ENCODE data around the gene SCTR. TPM values are rescaled to one million over a fixed set of nuclear protein-coding genes. Genes with fewer than 3 reads are reported as not detected.

SCTR gene
- total RNA-seq = not detected in 2 replicates

GRCh38 chr2:119523952-119524694 is at the start of gene SCTR:
Gene SCTR, minus strand, starts transcription at chr2:119524483. Its CDS starts 257 bp downstream, at chr2:119524226.

DNA sequence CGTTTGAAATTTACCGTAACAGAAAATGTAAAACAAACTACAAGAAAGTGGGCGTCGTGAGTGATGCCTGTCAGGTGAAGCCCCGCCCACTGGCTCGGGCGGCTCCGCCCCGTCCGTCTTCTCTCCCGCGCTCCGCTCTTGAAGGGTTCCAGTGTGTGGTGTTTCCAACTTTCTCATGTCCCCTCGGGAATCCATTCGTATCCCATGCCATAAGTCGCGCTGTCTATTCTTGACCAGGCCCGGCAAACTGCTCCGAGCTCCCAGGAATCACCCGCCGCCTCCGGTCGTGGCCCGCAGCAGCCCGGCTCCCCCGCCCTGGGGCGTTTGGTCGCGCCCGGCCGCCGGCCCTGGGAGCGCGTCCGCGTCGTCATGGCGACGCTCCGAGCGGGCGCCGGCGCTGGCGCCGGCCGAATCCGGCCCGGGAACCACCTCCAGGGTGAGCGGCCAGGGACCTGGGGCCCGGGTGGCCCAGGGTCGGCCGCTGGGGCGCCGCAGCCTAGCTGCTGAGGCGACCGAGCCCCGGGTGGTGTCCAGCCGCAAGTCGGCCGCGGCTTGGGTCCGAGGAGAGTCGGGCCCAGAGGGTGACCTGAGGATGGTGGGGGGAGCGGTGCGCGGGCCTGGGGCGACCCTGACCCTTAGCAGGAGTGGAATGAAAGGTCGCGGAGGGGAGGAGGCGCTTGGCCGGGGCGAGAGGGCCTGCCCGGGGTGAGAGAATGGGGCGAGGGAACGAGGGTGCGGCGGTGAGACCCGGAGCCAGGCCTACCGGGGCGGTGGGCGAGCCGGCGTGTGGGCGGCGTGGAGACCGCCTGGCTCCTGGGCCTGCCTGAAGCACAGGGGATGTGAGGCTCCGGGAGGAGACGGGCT is 20.0 kb upstream of the SCTR start, which contains the start of gene CFAP221:
Gene CFAP221 (plus strand): TSS at position 375 of the 864 bp plus-strand sequence. CDS start 1,683 bp downstream, outside the sequence.

DNA sequence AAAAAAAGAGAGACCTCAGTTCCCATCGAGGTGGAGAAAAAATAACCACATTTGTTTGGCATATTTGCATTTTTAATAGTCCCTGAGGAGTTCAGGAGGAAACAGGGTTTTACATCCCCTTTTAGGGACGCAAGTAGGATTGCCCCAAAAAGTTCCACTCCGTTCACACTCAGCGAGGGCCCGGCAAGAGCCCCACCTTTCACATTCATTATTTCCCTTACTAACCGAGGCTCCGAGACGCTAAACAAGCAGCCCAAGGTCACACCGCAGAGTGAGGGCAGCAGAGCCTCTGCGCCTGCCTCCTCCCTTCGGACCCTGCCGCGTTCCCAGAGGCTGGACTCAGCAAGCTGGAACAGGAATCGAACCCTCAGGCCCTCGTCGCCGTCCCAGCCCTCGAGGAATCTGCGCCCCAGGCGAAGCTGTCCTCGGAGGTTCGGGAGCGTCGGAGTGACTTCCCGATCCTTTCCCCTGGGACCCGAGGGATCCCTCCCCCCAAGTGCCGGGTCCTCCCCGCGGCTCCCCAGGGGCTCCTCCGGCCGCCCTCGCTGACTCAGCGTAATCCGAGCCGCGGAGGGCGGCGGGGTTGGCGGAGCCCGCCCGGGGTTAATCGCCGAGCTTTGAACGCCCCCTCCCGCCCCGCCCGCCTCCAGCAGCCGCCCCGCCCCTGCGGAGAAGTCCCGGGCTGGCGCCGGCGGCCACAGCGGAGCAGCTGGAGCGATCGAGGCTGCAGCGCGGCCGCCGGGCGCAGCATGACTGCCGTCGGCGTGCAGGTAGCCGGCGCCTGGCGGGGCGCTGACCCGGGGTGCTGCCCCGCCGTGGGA is 92.9 kb downstream of the SCTR start, which contains the start of gene TMEM37:
Gene TMEM37 (plus strand): TSS at position 700 of the 821 bp plus-strand sequence. CDS start 50 bp downstream, at position 750.

Other genes with a start within 250 kb of the SCTR start
- gene C2orf76, start 157.6 kb downstream of the SCTR start, total RNA-seq = 8.4 and 10.2 TPM in 2 replicates
- 96.1 and 116 TPM in 2 replicates for gene DBI, start 157.5 kb downstream of the SCTR start, total RNA-seq
- gene TMEM37, start 92.6 kb downstream of the SCTR start, total RNA-seq = 0.12 TPM in 1 of 2 replicates, not detected in the other
- gene CFAP221, start 20.0 kb upstream of the SCTR start, total RNA-seq = 0.12 TPM in 1 of 2 replicates, not detected in the other
- gene TMEM177, start 154.7 kb upstream of the SCTR start, total RNA-seq = 8.4 and 8.6 TPM in 2 replicates
- 15.2 and 24.2 TPM in 2 replicates for gene PTPN4, start 235.4 kb upstream of the SCTR start, total RNA-seq

Data from uterine smooth muscle cell (primary cell).